GM19099 (cell line): Measurements from ENCODE around the gene KAZN.

Experiments
- POLR2A ChIP-seq: IDR thresholded peaks from 3 replicates; pipeline ENCODE4 v1.6.1; 2011; ENCODE audit warnings: low read depth; ENCODE audit not compliant: insufficient read length; ENCODE audit errors: extremely low read depth

KAZN gene

GRCh38 chr1:14725238-14725637 lies 126.8 kb downstream of the KAZN start:
- TF ChIP-seq POLR2A: no peak

- no peak for TF ChIP-seq POLR2A
Measured at GRCh38 chr1:14725695-14726094, 127.2 kb downstream of the KAZN start.

GRCh38 chr1:14726606-14727005 lies 128.1 kb downstream of the KAZN start:
- TF ChIP-seq POLR2A: no peak

- TF ChIP-seq POLR2A: no peak
Measured at GRCh38 chr1:14728516-14728915, 130.0 kb downstream of the KAZN start.

- no peak for TF ChIP-seq POLR2A
Measured at GRCh38 chr1:14732728-14733047, 134.2 kb downstream of the KAZN start.

- no peak for TF ChIP-seq POLR2A
Measured at GRCh38 chr1:14733048-14733778, 134.7 kb downstream of the KAZN start.

GRCh38 chr1:14733779-14734140 lies 135.3 kb downstream of the KAZN start:
- TF ChIP-seq POLR2A: no peak

- no peak for TF ChIP-seq POLR2A
Measured at GRCh38 chr1:14735841-14736240, 137.4 kb downstream of the KAZN start.

GRCh38 chr1:14737561-14738094 lies 139.1 kb downstream of the KAZN start:
- TF ChIP-seq POLR2A: no peak

- no peak for TF ChIP-seq POLR2A
Measured at GRCh38 chr1:14738235-14738634, 139.8 kb downstream of the KAZN start.

GRCh38 chr1:14738647-14739046 lies 140.2 kb downstream of the KAZN start:
- TF ChIP-seq POLR2A: no peak

- no peak for TF ChIP-seq POLR2A
Measured at GRCh38 chr1:14739082-14739832, 140.8 kb downstream of the KAZN start.

- TF ChIP-seq POLR2A: no peak
Measured at GRCh38 chr1:14740016-14740415, 141.5 kb downstream of the KAZN start.

- no peak for TF ChIP-seq POLR2A
Measured at GRCh38 chr1:14741082-14741481, 142.6 kb downstream of the KAZN start.

- no peak for TF ChIP-seq POLR2A
Measured at GRCh38 chr1:14741532-14741931, 143.0 kb downstream of the KAZN start.
